GM18517 (cell line): ENCODE measurements around the gene FBN2.
"Not testable (repeated sequence)": the region's sequence is repeated elsewhere in the genome, so short reads cannot be mapped to it uniquely, and the experiment has no call there.

Source experiments
- ATAC-seq: cut with Tn5 transposase; IDR thresholded peaks from one replicate; pipeline ENCODE4 v1.9.1; 2021; ENCODE audit warnings: mild to moderate bottlenecking, moderate library complexity; ENCODE audit not compliant: unreplicated experiment

Gene FBN2

DNA sequence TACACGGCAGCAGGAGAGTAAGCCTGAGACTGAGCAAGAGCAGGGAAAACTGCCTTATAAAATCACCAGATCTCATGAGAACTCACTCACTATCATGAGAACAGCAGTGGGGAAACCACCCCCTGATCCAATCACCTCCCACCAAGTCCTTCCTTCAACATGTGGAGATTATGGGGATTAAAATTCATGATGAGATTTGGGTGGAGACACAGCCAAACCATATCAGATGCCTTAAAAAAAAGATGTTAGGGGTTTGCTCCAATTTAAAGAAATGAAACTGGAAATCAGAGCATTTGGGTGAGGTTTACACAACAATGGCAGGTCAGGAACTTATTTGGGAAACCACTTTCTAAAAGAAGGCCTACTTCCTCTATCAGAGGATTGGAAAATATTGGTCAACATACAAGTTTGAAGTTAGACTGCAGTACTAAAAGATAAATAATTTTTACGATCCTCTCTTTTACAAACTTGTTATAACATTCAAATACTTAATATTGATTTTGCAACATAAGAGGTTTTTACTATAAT is 105.1 kb downstream of the FBN2 start:
- ATAC-seq = no peak

DNA sequence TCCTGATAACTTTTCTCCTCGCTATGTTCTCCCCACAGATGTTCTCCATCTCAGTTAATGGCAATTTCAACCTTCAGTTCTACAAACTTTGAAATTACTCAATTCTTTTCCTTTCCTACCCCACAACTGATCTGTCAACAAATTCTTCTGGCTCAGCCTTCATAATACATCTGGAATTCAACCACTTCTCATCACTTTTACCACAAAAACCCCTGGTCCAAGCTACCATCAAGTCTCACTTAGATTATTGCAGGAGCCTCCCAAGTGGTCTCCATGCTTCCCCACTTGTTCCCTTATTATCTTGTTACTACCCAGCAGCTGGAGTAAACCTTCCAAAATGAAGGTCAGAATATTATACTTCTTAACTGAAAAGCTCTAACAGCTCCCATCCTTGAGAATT is 110.1 kb downstream of the FBN2 start:
- no peak for ATAC-seq

DNA sequence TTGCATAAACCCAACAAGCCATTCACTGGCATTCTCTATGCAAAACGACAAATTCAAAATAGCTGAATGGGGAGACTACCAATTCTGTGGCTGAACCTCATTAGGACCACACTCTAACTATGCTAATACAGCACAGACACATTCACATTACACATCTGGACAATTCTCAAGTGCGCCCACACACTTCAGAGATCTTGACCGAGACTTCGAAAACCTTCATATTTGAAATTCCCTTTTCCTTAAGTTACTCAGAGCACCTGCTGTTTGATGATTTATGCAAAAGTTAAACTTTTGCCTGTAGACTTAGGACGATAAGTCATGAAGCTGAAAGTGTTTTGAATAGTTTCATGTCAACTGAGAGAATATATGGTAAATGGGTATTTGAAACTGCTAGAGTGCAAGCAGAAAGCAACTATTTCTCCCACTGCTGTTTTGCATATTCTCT is 111.9 kb downstream of the FBN2 start:
- ATAC-seq = peak; percentile 92

DNA sequence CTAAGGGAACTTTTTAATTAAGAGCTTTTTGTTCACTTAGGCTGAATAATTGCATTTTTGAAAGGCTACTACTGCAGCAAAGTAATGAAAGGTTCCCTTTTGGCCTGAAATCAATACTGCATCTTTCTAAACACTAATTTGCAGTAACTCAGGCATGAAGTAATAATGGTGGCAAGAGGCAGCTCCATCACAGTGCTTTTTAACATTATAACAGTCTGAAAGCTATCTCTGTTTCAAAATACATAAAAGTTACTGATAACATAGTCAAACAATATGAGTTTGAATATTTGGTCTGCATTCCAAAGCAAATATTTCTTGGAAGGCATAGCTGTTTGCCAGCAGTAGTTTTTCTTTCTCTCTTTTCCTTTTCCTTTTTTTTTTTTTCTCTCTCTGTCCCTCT is 113.4 kb downstream of the FBN2 start:
- no peak for ATAC-seq

DNA sequence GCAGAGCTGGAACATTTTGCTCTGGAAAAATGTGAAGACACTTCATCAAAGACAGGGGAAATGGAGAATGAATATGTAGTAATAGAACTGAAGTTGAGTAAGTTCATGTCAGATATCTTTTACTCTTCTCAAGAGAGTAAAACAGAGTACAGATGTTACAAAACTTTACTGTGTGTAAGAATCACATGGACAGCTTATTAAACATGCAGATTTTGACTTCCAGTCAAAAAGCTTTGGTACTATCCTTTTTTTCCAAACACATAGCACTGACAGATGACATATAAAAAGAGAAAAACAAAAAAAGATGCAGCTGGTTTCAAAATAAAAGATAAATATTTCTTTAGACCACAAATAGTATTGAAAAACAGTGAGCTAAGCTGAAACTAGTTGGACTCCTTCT is 115.4 kb downstream of the FBN2 start:
- ATAC-seq = no peak

DNA sequence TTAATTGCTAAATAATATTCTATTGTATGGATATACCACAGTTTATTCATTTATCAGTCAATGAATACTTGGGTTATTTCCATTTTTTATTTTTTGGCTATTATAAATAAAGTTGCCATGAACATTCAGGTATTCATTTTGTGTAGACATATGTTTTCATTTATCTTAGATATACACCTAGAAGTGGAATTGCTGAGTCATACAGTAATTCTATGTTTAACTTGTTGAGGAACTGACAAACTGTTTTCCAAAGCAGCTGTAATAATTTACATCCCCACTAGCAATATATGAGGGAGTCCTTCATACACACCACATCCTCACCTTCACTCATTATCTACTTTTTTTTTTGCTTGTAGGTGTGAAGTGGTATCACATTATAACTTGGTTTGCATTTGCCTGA is 123.6 kb downstream of the FBN2 start:
- no peak for ATAC-seq

DNA sequence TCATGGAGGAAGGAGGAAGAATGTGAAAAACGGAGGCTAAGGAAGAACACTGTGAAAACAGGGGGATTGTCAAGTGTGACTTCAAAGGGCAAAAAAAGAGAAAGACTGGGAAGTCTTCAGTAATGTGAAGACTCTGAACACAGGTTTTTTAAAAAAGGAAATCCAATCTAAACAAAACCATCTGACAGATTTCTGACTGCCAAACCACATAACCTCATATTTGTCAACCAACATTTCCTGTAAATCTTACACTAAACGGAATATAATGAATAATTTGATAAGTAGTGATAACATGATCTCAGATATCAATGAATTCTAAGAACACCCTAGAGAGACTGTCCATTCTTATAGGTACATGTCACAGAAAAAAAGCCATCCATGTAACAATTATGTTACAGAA is 124.7 kb downstream of the FBN2 start:
- ATAC-seq = no peak

DNA sequence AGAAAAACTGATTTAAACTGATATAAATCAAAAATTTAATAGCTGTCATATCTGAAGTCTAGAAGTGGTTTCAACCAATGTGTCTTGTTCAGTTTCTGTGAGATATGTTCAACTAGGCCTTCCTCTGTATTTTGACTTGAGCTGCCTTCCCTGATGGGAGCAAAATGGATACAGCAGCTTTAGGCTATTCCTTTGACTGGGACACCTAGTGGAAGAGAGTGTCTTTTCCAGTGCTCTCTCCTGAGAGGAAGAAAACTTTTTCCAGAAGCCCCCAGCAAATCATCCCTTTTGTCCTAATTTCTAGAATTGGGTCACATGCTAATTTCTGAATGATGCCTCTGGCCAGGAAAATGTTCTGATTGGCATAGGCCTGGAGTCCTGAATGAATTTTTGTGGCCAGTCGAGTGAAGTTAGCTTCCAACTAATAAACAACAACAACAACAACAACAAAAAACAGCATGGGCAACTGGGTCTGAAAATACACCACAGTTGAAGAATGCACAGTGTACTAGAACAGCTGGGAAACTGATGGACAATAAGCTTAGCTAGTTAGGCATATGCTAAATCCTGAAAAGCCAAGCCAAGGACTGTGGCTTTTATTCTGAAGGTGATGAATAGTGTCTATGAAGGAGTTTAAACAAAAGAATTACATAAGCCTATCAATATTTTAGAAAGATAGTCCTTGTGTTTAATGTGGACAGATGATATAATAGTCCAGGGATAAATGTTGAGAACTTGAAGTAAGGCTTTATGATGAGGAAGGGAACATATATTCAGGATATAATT is 125.7 kb downstream of the FBN2 start:
- ATAC-seq = no peak

DNA sequence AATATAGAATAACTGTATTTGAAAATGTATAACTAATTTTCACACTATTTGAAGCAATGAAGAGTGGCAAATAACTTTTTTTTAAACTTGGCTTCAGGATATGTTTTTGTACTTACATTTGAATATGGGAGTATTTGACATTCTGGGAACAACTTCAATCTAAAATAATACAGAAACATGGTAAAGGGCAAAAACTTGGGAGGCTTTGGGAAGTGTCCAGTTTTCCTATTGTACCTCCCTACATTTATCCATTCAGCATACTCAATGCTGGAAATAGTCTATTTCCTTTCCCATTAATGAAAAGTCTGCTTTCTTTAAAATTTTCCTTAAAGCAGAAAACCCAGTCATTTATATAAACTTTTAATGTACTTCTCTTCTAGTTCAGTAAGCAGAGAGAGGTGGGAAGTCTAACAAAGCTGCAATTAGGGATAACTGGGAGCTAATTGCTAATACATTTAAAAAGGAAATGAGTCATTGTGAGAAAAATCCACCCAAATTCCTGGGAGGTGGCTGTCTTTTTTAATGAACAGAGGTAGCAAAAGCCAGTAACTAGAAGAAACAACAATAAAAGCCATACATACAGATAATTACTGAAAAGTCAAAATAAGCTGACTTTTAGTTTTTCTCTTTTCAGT is 128.8 kb downstream of the FBN2 start:
- ATAC-seq = no peak

DNA sequence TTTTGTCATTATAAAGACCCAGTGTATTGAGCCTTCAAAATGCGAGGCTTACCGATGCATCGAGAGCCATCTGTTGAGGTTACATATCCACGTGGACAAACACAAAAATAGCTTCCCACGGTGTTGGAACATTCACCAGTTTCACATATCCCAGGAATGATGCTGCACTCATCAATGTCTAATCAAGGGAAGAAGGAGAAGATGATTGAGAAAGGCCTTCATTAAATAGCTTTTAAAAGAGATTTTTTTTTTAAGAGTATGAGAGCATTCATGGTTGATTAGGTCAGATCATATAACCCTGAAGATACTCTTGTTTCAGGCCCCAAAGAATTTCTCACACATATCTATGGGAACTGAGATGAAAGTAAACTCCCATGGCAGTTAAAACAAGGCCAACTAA is 129.4 kb downstream of the FBN2 start:
- no peak for ATAC-seq

DNA sequence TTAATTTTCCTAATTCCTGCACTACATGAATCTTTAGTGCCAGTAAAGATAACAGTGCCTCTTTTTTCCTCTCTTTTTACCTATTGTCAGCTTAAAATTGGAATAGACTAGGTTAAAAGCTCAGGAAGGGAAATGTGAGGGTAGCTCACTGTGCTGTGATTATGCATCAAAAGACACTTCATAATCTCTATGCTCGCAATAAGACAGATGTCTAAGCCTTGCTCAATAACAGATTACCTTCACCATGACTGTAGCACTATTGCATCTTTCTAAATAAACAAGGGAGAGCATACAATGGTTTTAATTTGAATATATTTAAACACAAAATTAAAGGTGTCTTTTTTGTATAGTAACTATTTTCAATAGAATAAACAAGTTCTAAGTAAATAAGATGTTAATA is 130.1 kb downstream of the FBN2 start:
- no peak for ATAC-seq

DNA sequence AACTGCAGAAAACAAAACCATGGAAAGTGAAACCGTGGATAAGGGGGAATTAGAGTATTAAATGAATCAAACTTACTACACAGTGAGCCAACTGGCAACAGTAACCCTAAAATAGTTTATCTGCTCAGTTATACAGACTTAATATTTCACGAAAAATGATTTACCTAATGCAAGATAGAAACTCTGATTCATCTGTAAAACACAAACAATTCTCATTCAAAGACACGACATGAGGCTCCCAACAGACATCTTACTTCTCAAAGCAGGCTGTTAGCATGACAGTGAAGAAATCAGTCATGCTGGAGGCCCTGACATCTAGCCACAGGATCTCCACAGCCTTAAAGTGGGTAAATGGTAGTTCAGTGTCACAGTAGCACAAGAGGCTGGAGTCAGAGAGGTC is 131.2 kb downstream of the FBN2 start:
- ATAC-seq = no peak

DNA sequence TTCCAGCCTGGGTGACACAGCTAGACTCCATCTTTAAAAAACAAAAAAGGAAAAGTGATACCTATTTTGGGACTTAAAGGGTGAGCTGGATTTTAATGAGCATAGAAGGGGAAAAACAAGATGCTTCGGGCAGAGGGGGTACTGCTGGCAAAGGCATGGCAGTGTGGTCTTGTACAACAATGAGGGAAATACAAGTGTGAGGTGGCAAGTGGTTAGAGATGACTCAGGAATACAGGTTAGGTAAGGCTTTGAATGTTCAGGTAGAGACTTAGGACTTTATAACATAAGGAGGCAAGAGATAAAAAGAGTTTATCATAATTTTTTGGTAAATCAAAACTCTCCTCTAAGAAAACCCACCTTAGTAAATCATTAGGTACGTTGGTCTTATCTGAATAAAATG is 132.9 kb downstream of the FBN2 start:
- no peak for ATAC-seq

DNA sequence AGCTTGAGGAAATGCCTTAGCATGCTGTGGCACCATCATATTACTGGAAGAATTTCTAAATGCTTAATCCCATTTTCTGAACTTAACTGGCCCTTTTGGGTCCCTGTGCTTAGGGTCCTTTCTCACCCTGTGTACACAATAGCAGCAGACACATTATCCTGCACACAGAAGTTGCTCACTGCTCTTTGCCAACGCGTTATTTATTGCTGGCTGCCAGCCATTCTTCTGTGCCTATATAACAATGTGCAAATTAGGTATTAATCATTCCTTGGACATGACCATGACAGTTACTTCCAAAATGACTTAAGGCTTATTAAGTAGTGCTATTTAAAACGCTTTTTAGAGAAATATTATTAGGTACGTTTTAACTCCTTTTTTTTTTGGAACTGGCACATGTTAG is 134.7 kb downstream of the FBN2 start:
- ATAC-seq = no peak

DNA sequence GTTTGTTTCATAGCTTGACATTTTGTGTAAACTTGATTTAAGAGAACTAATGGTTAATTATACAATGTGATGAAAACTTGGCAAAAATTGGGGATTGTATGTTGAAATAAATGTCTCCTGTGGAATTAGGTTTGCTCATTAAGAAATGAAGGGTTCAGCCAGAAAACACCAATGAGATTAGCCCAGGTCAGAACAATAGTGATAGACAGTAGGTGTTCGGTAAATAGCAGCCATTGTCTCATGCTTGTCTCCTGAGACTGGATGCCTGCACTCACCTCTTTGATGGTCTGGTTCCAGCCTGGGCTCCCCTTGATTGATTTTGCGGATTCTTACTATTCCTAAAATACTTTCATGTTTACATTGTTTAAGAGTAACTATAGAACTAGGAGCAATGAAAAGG is 135.5 kb downstream of the FBN2 start:
- ATAC-seq = no peak

DNA sequence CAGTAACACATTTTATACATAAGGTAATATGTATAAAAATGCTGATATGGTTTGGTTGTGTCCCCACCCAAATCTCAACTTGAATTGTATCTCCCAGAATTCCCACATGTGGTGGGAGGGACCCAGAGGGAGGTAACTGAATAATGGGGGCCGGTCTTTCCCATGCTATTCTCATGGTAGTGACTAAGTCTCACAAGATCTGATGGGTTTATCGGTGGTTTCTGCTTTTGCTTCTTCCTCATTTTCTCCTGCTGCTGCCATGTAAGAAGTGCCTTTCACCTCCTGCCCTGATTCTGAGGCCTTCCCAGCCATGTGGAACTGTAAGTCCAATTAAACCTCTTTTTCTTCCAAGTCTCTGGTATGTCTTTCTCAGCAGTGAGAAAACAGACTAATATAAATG is 137.3 kb downstream of the FBN2 start:
- ATAC-seq = not testable (repeated sequence)

DNA sequence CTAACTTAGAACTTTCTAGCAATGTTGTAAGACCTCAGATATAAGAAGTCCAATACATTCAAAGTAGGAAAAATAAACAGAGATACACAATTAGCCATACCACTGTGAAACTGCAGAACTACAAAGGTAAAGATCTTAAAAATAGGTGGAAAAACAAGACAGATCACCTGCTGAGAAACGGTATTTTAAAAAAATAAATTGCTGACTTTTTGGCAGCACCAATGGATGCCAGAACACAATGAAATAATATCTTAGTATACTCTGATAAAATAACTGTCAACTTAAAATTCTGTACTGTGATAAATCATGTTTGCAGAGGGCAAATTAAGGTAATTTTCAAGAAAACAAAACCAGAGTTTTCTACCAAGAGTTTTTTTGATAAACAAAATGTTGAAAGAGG is 138.9 kb downstream of the FBN2 start:
- no peak for ATAC-seq

DNA sequence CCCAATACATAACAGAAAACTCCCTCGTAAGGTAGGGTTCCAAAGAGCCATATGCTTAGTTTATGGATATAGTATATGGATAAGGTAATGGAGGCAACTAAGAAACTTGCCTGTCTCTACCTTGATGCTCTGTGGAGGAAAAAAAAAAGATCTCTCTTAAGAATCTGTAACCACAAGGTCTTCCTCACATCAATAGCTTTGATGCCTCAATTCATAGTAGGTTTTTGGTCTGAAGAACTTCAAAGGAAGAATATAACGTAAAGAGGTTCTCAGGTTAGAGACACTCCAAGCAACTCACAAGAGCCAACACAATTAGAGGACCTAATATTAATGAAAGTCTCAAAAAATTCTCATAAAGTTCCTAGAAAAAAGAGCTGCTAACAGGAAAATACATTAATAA is 140.2 kb downstream of the FBN2 start:
- no peak for ATAC-seq

DNA sequence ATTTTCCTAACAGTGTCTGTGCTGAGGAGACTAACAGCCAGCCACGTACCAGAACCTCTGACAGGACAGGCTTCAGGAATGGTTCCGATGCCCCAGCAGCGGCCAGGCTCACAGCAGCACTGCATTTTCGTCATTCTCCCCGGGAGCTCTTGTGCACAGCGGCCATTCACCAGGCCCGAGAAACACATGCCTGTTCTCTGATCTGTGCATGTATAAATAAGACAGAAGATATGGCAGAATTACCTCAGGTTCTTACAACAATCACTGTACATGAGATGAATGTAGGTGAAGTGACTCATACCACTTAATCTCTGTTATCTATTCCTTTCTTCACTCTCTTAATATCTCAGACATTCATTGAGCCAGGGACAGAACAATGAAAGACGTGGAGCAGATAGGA is 143.0 kb downstream of the FBN2 start:
- ATAC-seq = no peak

DNA sequence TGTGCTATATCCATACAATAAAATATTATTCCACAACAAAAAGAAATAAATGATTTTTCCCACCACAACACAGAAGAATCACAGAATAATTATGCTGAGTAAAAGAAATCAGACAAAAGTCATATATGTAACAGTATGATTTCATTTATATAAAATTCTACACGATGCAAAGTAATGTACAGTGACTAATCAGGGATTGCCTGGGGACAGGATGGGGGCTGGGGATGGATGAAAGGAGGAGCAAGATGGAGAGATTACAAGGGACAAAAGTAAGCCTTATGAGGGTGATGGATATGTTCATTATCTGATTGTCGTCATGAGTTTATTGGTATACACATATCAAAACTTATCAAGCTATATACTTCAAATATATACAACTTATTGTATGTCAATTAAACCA is 154.0 kb downstream of the FBN2 start:
- ATAC-seq = no peak

DNA sequence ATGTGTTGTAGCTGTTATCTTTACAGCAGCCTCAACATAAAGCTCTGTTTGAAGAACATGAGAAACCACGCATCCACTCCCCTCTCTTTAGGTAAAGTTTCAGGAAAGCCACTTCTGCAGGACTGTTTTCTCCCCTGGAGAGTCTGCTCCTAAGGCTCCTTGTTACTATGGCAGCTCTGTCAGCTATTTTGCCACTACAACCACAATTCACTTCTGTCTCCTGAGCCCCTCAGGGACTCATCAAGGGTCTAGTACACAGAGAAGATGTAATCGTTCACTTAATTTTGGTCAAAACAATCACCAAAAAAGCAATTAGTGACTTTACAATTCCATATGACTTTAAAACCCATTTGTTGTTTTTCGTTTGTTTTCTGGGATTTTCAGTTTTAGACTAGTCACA is 157.7 kb downstream of the FBN2 start:
- no peak for ATAC-seq

DNA sequence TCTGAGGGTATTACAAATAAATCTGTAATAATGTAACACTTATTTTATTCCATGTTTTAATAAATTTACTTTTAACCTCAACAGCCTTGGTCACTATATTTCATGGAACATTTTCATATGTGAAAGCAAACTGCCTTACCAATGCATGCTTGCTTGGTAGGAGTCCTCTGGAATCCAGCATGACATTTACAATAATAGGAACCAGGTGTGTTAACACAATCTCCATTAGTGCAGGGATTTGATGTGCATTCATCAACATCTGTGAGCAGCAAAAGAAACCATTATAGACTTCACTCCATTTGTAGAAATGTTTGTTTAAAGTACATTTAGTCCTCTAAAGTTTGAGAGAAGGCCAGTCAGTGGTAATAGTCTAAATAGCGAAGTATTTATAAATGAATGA is 159.4 kb downstream of the FBN2 start:
- ATAC-seq = no peak

DNA sequence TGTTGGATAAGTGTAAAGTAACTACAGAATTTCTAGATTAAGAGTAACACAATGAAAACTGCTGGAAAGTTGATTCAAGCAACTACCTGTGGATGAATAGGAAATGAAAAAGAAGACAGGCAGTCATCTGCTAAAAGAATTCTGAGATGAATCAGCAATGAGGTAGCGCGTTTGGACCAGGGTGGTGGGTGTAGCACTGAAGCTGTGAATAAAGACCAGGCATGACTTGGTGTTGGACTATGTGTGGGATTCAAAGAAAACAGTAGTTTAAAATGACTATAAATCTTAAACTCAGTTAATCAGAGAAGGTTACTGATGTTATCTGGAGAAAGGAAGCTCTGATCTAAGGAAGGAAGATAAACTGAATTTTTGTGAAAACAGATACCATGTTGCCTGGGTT is 159.8 kb downstream of the FBN2 start:
- no peak for ATAC-seq
